HG02884 (cell line): Measurements from ENCODE around the gene METTL25B.

ENCODE experiments used
- ATAC-seq: cut with Tn5 transposase; IDR thresholded peaks from one replicate; pipeline ENCODE4 v1.9.1; 2021; ENCODE audit warnings: mild to moderate bottlenecking, moderate library complexity; ENCODE audit not compliant: unreplicated experiment

METTL25B gene

DNA sequence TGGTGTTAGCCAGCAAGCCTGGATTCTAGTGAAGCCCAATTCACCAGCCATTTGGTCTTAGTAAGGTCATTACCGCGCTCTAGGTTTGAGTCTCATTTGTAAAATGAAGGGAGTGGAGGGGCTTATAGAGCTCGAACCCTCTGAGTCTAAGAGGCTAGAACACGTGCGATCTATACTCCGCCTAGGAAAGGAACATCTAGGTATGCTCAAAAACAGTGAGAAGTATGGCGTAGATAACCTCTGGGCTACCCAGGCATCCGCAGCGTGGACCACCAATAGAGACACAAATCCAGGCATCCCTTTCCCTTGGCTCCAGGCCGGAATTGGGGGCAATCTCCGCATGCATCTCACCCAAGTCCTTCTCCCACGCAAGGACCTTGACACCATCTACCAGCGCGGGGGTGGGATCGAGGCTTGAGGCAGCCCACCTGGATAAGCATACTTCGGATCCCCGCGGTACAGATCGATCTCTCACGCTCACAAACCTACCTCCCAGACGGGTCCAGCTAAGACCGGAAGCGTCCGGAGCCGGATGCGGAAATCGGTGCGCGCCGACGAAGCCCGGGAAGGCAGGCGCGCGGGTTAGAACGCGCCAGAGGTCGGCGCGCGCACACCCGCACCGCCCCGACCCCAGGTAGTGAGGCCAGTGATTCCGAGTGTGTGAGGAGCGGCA is at the start of gene METTL25B:
METTL25B (plus strand) TSS at position 544 of the 673 bp plus-strand sequence. CDS start 636 bp downstream, outside the sequence.
- ATAC-seq: peak; percentile 53

DNA sequence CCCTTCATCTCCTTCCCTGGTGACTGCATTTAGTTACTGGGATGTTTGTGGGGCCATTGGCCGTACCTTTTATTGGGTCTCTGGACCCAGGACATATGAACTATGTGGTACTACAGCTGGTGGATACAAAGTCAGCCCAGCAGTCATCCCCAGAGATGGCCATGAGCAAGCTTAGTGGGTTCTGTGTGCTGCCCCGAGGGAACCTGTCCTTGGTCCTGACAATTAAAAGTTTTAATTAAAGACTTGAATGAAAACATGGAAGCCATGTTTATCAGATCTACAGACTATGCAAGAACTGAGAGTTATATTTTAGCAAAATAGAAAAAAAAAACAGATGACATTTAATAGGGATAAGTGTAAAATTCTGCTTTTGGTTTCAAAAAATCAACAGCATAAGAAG is 48.2 kb upstream of the METTL25B start:
- no peak for ATAC-seq

DNA sequence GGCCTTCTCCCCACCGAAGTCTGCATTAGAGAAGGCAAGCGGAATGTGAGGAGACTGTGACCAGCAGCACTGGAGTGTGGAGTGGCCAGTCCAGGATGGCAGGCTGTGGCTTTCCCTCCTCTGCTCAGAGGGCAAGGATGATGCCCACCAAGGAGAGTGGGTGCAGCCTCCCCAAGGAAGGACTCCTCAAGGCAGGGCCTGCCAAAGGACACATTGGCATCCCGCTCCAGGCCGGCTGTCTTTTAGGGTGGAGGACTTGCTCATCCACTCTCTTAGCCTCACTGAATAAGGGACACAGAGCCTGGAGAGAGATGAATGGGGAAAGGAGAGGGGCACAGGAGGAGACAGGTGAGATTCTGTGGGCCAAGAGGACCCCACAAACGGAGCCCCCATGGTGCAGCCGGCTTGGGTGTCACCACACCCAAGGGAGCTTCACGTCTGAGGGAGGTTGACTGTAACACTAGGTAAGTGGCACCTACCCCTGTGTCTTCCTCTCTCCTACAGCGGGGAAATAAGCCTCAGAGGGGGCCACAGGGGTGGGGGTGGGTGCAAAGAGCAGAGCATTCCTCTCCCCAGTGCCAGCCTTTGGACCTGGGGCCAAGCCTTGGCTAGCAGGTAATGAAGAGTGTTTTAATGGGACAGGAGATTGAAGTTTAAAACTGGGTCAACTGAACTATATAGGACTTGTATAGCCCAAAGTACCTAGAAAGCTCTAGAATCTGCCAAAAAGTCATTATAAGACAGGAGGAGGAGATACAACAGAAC is 46.9 kb upstream of the METTL25B start:
- no peak for ATAC-seq

GRCh38 chr1:156682166-156682890 is 45.9 kb upstream of the METTL25B start:
- ATAC-seq: no peak

DNA sequence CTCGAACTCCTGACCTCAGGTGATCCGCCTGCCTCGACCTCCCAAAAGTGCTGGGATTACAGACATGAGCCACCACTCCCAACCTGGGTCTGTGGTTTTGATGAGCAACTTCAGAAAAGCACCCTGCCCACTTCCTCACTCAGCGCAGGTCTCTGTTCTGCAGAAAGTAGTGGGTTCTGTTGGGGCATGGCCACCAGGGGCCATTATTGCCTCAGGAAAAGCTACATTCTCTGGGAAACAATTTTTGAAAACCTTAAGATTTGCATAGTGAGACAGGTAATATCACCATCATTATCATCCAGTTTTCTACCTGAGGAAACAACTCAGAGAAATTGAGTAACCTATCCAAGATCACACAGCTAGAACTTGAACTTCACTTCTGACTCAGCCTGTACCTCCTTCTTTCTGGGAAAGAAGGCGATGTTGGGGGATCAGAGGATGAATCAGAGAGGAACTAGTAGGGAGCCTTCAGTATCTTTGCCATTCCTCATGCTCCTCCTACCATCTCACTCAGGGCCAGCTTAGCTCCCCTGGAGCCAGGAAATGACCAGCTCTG is 44.0 kb upstream of the METTL25B start:
- no peak for ATAC-seq

- ATAC-seq: no peak
Observed at GRCh38 chr1:156689035-156689952, 39.0 kb upstream of the METTL25B start.

DNA sequence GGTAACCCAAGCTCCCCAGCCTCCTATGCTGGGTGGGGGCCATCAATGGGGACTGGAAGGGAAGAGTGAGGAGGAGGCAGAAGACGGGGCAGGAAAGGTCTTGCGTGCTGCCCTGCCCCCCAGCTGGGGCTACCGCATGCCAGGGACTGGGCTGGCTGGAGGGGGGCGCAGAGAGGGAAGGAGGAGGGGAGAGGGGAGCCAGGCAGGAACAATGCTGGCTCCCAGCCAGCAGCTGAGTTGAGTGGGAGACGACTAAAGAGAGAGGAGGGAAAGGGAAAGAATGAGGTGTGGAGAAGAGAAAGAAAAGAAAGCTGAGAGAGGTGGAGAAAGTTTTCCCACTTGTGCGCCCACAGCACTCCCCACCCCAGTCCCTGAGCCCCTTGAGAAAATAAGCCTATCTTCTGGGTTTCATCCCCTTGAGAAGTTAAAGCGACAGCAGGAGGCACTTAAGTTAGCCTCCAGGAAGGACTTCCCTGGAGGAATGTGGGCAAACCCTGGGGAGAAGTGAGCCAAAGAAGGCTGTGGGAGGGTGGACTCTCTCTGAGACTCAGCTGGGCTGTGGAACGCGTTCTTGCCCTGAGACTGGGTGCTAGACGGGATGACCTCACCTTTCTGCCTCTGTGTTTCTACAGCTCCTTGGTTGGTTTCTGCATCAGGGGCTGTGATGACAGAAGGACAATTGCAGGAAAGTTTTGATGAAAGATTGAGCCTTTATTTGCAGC is 38.2 kb upstream of the METTL25B start:
- no peak for ATAC-seq

GRCh38 chr1:156690675-156691036 is 37.6 kb upstream of the METTL25B start:
- ATAC-seq: no peak

GRCh38 chr1:156691191-156691590 is 37.1 kb upstream of the METTL25B start:
- no peak for ATAC-seq

DNA sequence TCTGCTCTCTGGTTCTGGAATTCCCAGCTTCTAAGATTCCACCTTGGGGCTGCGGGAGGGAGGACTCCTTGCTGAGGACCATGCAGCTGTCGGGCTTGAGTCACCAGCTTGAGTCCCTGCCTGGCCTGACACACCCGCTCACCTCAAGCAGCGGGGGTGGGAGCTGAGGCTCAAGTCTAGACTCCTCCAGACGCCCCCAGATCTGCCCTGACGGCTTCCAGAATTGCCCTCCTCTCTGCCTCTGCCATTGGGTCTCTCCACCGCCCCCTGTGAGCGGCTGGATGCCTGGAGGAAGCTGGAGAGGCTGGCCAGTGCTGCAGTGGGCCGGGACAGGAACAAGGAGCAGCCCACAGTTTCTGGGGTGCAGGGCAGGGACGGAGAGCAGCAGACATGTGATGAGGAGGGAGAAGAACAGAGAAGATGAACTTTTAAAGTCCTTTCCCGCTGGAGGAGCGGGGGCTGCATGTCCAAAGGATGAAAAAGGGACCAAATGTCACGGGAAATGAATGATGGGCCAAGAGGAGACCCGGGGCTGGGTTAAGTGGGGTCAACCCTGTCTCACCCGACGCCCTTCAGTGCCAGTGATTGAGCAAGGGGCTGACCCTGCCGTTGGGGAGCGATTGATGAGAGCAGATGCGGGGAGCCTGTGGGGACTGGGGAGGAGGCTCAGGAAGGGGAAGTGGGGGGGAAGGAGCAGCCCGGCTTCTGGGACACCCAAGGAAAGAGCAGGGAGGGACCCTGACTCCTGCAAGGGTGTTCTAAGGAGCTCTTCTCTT is 36.4 kb upstream of the METTL25B start:
- ATAC-seq: no peak

GRCh38 chr1:156692441-156692924 is 35.8 kb upstream of the METTL25B start:
- ATAC-seq: no peak

DNA sequence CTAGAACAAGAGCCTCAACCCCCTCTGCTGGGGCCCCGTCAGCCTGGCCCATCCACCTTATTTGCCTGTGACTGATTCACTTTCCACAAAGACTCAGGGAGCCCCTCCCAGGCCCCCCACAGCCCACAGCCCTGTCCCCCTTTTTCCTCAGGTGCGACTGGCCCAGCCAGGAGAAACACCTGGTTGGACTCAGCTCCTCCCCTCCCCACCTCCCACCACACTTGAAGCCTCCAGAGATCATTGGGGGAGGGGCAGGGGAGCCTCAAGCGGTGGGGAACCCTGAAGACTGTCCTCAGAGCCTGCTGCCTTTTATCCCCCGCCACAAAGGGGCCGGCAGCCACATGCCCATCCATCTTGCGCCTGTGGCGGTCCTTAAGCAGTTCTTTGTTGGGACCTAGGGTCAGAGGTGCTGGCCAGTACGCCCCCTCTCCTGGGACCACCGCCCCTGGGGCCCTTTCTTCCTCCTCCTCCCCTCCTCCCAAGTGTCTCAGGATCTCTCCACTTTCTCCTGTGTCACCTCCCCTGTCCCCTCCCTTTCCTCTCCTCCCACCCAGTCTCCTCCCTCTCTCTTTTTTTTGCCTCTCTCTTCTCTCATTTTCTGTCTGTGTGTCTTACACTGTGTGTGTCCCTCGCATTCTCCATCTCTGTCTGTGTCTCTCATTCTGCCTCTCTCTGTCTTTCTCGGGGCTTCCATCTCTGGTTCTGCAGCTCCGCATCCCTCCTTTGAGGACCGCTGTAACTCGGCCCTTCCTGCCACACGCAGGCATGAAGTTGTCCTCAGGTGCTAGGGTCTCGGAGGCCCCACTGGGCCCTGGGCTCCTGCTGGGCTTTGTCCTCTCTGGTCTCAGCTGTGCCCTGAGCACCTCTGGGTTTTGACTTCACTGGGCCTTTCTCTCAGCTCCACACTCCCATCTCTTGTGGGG is 35.1 kb upstream of the METTL25B start:
- no peak for ATAC-seq

DNA sequence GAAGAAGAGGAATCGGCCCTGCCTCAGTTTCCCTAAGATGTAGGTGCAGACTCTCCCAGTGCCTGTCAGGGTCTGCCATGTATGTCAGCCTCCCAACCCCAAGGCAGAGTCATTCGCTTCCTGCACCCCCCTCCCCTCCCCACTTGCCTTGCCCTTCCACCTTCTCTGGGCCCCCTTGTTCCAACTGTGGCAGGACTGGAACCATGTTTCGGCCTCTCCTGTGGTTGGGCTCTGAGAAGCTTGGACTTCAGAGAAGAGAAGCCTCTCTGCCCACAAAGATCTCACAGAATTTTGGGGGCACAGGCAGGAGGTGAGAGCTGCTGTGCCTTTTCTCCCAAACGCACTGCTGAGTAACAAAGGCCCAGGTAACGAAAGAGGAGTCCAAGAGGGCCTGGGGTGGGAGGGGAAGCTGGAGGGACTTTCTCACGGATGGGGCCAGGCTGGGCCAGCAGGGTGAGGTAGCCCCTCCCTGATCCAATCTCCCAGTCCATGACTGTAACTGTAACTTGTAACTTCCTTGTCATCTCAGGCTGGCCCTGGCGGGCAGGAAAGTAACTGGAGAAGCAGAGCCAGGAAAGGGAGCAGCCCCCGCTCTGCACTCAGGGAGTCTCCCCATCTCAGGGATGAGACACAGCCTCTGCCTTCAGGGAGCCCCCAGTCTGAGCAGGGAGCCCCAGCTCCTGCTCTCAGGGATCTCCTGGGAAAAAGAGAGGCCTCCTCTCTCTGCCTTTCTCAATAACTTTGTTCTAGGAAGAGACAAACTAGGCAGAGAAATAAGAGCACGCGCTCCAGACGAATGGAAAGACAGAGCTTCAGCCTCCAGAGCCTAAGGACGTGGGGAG is 34.2 kb upstream of the METTL25B start:
- ATAC-seq: no peak

DNA sequence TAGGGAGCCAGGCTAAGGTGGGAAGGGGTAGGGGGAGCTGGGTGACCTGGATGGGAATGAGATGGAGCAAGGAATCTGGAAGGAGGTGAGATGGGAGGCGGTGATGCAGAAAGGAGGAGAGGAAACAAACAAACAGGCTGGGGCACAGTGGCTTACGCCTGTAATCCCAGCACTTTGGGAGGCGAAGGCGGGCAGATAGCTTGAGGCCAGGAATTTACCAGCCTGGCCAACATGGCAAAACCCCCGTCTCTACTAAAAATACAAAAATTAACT is 33.6 kb upstream of the METTL25B start:
- ATAC-seq: no peak

DNA sequence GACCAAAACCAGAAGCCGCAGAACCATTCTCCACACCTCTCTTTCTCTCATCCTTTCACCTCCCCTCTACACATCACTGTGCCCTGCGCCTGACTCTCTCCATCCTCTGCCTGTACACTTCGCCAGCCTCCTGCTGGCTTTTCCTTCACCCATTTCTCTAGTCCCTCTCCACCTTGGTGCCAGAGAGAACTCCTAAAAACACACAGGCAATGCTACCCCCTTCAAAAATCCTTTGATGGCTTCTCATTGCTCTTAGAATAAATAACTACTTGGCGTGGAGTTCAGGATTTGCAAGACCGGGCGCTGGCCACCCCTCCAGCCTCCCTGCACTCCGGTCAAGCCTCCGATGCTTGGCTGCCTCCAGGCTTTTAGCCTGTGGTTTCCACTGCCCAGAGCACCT is 31.5 kb upstream of the METTL25B start:
- ATAC-seq: no peak

DNA sequence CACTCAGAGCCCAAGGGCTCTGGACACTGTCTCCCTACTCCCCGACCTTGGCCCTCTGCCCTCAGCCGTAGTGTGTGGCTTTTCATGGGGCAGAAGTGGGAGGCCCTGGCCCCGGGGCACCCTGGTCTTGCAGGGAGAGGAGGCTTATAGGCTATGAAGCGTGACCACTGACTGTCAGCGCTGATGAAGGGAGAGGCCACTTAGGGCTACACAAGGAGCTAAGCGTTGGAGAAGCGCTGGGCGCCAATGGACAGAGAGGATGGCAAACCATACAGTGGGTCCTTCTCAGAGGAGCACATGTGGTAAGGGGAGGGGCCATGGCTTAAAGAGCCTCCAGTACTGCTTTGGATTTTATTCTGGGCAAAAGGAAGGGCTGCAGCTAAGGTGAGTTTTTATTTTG is 30.8 kb upstream of the METTL25B start:
- ATAC-seq: no peak

DNA sequence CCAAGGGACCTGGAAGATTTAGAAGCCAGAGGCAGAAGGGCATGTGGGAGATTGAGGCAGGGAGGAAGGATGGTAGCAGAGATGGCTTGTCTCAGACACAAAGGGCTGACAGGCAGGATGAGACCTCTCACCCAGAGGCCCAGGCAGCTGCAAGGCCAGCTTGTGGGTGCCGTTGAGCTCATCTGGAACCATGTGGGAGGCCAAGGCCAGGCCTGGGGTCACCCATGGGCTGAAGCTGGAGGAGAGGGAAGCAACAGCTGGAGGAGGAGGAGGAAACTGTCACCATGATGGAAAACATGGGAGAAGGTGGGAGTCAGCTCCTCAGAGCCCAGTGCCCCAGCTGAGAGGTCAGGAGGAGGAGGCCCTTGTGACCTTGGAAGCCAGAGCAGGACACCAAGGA is 29.3 kb upstream of the METTL25B start:
- ATAC-seq: no peak
